ENCODE results near the gene INPP4B. TPM values are rescaled to one million over a fixed set of nuclear protein-coding genes. Genes with fewer than 3 reads are reported as not detected.
A peak's percentile ranks its signal among the peaks of the same experiment; 100 is the strongest.

Gene INPP4B
- total RNA-seq, 1 experiment from 2014 or later: 3.4 TPM

DNA sequence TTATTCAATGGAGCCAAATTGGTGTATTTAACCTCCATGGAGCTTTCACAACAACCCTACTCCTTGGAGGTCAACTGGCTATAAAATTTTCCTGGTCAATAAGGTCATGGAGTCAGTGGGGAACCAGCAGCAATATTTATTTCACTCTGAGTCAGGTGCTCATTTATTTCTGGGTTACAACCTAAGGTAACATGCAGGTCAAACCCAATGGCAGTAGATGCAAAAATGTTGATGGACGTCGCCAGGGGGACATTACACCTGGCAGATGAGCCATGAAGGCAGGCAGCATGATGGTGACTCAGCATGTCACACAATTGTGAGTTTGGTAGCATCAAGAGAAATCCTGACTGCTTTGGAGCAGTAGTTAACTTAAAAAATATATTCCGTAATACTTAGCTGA, 695.6 kb downstream of the INPP4B start:
- H3K36me3 ChIP-seq: no peaks in the 10 kb centered on the region
- no peak overlapping the region for H3K4me3 ChIP-seq
- no peak for DNase-seq (ENCODE audit: low read depth in 1 of 2, low spot score in 2 of 2)
- H3K4me1 ChIP-seq (replicated peaks): no peaks in the 10 kb centered on the region
- H3K27ac ChIP-seq: no peak overlapping the region
- no peaks in the 10 kb centered on the region for H3K27me3 ChIP-seq (replicated peaks)
- no peaks in the 10 kb centered on the region for H3K9me3 ChIP-seq (replicated peaks)

DNA sequence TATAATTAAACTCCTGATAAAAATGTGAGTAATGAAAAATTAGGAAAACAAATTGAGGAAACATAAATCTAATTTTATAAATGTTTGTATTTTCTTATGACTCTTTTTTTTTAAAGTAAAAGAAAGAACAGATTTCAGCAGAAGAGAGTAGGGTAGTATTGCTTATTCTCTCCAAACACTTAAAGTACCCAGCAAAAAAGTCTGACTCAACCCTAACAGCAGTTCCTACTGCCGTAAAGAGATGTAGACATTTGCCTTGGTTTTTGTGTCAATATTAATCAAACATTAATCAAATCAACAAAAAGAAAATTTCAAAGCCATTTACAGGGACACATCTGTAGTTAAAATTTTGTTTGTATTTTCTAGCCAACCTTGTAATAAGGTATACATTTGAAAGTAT, 701.3 kb downstream of the INPP4B start:
- no peaks in the 10 kb centered on the region for H3K36me3 ChIP-seq
- H3K4me1 ChIP-seq (replicated peaks): no peaks in the 10 kb centered on the region
- H3K27ac ChIP-seq: no peak overlapping the region
- no peak overlapping the region for H3K4me3 ChIP-seq
- no peak for DNase-seq (ENCODE audit: low read depth in 1 of 2, low spot score in 2 of 2)
- H3K27me3 ChIP-seq (replicated peaks): no peaks in the 10 kb centered on the region
- no peaks in the 10 kb centered on the region for H3K9me3 ChIP-seq (replicated peaks)

DNA sequence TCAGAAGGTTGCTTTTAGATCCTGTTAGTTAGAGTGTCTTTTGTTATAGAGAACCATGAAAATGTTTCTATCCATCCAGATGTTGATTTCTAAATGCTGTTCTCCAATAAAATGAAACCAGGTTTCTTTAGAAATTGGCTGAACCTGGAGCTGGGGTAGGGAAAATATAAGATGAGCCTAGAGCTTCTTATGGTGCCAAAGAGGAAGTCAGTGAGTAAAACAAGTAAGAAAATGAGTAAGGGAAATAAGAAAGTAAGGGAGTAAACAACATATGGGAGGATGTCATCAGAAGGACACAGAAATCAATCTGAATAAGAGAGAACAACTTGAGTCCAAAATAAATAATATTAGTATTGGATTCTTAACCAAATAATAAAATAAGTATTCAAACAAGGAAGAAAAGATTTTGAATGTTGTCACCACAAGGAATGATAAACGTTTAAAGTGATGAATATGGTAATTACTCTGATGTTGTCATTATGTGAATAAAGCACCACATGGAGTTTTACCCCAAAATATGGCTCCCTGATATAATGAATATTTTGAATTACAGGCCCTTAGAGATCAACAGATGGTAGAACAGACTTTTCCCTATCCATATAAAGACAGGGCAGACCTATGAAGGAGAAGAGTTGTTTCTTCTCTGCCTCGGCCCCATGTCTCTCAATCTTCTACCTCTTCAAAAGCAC, 703.6 kb downstream of the INPP4B start:
- Histone ChIP-seq H3K9me3 (replicated peaks) (no peaks in the 10 kb centered on the region), H3K4me3 (no peak overlapping the region), H3K27ac (no peak overlapping the region), H3K4me1 (replicated peaks) (no peaks in the 10 kb centered on the region), H3K36me3 (no peaks in the 10 kb centered on the region), H3K27me3 (replicated peaks) (no peaks in the 10 kb centered on the region)
- no peak for DNase-seq (ENCODE audit: low read depth in 1 of 2, low spot score in 2 of 2)

DNA sequence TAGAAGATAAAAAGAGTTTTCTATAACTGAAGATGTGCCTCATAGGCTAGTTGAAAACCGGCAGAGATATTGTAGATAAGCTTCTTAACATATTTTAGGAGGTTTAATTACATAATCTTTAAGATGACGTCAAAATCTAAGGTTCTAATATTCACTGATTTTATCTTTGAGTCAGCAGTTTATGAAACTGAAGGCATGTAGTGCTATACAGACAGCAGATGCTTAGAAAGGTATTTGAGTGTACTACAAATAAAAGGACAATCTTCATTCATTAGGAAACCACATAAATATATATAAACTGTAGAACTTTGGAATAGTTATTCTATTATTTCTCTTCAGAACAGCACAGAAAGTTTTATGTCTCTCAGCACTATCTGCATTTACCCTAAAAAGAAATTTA, 704.9 kb downstream of the INPP4B start:
- no peak overlapping the region for H3K27ac ChIP-seq
- H3K27me3 ChIP-seq (replicated peaks): no peaks in the 10 kb centered on the region
- H3K4me3 ChIP-seq: no peak overlapping the region
- no peaks in the 10 kb centered on the region for H3K9me3 ChIP-seq (replicated peaks)
- no peaks in the 10 kb centered on the region for H3K36me3 ChIP-seq
- H3K4me1 ChIP-seq (replicated peaks): no peaks in the 10 kb centered on the region
- no peak for DNase-seq (ENCODE audit: low read depth in 1 of 2, low spot score in 2 of 2)

DNA sequence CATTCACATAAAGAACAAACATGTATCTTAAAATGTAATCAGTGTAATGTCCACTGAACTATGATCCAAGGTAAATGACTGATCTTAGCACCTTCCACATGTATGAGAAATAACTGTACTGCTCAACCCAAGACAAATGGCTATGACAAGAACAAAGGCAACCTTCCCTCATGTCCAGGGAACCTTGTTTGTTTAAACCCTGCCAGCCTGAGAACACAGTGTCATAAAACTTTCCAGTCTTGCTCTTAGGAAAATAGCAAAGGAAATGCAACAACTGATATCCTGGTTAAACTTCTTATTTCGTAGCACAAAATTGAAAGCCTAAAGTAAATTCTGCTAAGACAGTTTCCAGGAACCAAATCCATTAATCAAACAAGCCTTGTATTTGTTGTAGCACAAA, 715.4 kb downstream of the INPP4B start:
- Histone ChIP-seq H3K27ac (no peak overlapping the region), H3K4me1 (replicated peaks) (no peaks in the 10 kb centered on the region), H3K9me3 (replicated peaks) (no peaks in the 10 kb centered on the region), H3K4me3 (no peak overlapping the region), H3K36me3 (no peaks in the 10 kb centered on the region), H3K27me3 (replicated peaks) (no peaks in the 10 kb centered on the region)
- DNase-seq (ENCODE audit: low read depth in 1 of 2, low spot score in 2 of 2): no peak

DNA sequence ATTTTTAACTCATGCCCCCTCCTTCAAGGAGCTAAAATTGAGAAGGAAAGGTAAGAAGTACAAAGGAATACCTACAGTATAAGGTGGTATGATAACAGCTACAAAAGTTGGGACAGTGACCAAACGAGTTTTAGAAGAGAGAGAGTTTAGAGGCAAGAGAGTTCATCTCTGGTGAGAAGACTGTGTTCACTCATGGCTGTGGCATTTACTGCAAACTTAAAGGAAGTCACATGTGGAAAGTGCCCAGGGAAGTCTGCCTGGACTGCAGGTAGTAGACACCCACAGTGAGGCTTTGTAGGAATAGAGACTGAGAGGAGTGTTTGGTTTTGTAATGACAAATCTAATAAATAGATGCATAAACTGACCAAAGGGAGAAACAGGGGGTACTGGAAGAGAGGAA, 716.2 kb downstream of the INPP4B start:
- Histone ChIP-seq H3K9me3 (replicated peaks) (no peaks in the 10 kb centered on the region), H3K36me3 (no peaks in the 10 kb centered on the region), H3K4me1 (replicated peaks) (no peaks in the 10 kb centered on the region), H3K27ac (no peak overlapping the region), H3K4me3 (no peak overlapping the region), H3K27me3 (replicated peaks) (no peaks in the 10 kb centered on the region)
- DNase-seq (ENCODE audit: low read depth in 1 of 2, low spot score in 2 of 2): no peak

DNA sequence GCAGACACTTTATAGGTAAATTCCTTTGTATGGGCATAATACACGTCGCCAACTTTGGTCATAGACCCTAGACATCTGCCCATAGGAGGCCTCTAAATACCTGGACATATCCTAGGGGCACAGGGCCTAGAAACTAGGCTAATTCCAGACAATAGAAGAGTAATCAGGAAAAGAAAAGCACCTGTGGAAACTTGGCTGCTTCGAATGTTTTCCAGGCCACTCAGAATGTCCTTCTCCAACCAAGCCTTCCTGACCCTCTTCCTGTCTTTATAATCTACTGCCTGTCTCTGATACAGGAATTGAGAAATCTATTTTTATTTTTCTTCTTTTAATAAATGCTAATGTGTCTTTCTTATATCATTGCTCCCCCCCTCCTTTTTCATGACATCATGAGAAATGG, 716.6 kb downstream of the INPP4B start:
- Histone ChIP-seq H3K27ac (no peak overlapping the region), H3K4me3 (no peak overlapping the region), H3K4me1 (replicated peaks) (no peaks in the 10 kb centered on the region), H3K36me3 (no peaks in the 10 kb centered on the region), H3K9me3 (replicated peaks) (no peaks in the 10 kb centered on the region), H3K27me3 (replicated peaks) (no peaks in the 10 kb centered on the region)
- DNase-seq (ENCODE audit: low read depth in 1 of 2, low spot score in 2 of 2): no peak

DNA sequence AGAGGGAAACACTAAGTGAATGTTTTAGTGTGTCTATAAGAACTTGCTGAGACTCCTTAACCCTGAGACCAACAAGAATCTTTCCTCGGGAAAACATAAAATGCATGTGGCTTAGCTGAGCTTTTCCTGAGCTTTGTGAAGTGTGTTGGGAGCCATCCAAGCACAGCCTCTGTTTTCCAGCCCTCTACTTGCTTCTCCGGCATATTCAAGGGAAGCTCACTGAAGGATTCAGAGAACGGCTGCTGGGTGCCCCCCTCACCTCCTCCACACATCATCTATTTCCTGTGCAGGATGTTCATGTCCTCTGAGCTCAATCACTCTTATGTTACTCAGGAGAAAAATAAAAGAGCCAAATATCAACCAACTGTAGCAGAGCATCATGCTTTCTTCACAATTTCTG, 717.6 kb downstream of the INPP4B start:
- DNase-seq (ENCODE audit: low read depth in 1 of 2, low spot score in 2 of 2): no peak
- H3K4me1 ChIP-seq (replicated peaks): no peaks in the 10 kb centered on the region
- H3K9me3 ChIP-seq (replicated peaks): no peaks in the 10 kb centered on the region
- H3K27ac ChIP-seq: no peak overlapping the region
- H3K27me3 ChIP-seq (replicated peaks): no peaks in the 10 kb centered on the region
- H3K4me3 ChIP-seq: no peak overlapping the region
- no peaks in the 10 kb centered on the region for H3K36me3 ChIP-seq

DNA sequence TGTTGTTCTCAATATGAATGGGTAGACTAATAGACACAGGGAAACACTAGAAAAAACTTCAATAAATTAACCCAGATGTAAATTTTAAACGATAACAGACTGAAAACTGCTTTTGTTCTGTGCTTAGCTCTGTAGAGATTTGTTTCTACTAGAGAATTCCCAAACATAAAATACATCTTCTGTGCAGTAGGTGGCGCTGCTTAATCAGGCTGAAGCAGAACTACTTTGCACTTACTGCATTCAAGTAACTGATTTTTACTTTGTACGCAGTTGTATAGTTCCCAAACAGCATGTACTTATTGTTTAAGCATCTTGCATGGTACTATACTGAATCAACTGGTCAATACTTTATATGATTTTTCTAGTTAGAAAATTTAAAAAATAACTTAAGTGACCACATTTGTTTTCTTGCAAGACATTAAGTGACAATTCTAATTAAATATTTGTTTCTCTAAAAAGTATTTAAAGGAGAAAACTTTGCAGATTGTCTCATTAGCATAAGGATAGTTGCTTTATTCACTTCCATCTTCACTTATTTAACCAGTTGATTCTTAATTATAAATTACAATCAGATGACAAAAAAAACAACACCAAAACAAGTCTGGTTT, 719.1 kb downstream of the INPP4B start:
- H3K4me1 ChIP-seq (replicated peaks): peaks cover 4% of the 10 kb centered on the region; the same call in 1 of the 2 replicates
- H3K36me3 ChIP-seq: no peaks in the 10 kb centered on the region; the same call in 1 of the 2 replicates
- DNase-seq (ENCODE audit: low read depth in 1 of 2, low spot score in 2 of 2): peak; percentile 28 to 44
- no peaks in the 10 kb centered on the region for H3K9me3 ChIP-seq (replicated peaks)
- H3K27ac ChIP-seq: no peak overlapping the region
- H3K4me3 ChIP-seq: no peak overlapping the region
- no peaks in the 10 kb centered on the region for H3K27me3 ChIP-seq (replicated peaks)

DNA sequence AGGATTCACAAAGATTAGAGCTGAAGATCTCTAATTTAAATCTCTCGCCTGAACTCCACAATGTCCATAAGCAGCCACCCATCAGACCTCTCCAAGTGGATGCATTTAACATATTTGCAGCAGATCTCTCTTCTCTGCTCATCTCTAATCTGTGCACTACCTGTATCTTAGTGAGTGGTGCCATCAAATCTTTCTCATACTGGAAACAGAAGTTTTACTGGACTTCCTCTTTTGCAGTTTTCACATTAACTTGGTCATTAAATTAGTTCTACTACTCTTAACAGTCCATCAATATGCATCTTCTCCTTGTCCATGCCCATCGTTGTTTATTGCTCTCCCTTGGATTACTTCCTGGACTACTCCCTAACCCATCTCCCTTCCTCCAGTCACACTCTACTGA, 721.2 kb downstream of the INPP4B start:
- Histone ChIP-seq H3K9me3 (replicated peaks) (no peaks in the 10 kb centered on the region), H3K4me1 (replicated peaks) (peaks cover 5% of the 10 kb centered on the region; the same call in 1 of the 2 replicates), H3K27ac (no peak overlapping the region), H3K36me3 (no peaks in the 10 kb centered on the region; the same call in 1 of the 2 replicates), H3K4me3 (no peak overlapping the region), H3K27me3 (replicated peaks) (no peaks in the 10 kb centered on the region)
- no peak for DNase-seq (ENCODE audit: low read depth in 1 of 2, low spot score in 2 of 2)

DNA sequence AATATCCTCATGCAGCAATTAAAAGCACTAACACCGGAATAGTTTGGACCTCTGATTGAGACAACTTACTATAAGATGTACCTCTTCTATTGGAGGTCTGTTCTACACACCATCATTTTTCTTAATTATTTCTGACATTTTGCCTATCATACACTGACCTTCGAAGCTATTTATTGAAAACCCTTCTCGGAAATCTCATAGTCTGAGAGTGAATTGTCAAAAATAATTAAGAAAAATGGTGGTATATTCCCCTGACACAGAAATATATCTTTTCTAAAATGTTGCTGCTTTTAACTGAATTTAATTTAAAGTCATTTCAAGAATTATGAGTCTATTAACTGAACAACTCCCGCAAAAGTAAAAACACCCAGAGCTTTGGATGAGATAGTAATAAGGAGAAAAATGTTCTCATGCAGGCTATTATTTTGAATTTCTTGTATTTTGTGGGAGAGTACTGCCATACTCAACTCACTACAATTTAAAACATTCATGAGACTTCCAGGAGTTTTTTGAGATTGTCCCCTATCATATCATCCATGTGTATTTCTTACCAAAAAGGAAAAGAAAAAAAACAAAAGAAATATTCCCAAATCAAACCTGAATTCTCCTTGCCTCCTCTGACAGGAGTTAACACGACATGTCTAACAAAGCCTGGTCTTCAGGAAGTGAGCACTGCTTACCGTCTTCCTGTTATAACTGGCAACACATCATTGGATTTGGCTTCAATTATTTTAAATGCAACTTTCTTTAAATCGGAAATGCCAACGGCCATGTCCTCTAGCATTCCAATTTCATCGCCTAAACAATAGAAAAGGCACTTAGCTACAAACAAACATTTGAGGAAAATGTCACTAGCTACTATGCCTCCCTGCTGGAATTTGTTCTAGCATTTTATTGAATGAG, 724.4 kb downstream of the INPP4B start:
- H3K27me3 ChIP-seq (replicated peaks): no peaks in the 10 kb centered on the region
- no peak overlapping the region for H3K4me3 ChIP-seq
- H3K4me1 ChIP-seq (replicated peaks): peaks cover 5% of the 10 kb centered on the region; the same call in 1 of the 2 replicates
- no peak overlapping the region for H3K27ac ChIP-seq
- no peaks in the 10 kb centered on the region for H3K9me3 ChIP-seq (replicated peaks)
- DNase-seq (ENCODE audit: low read depth in 1 of 2, low spot score in 2 of 2): peak in 1 of 2 experiments; percentile 4
- H3K36me3 ChIP-seq: no peaks in the 10 kb centered on the region; the same call in 1 of the 2 replicates

DNA sequence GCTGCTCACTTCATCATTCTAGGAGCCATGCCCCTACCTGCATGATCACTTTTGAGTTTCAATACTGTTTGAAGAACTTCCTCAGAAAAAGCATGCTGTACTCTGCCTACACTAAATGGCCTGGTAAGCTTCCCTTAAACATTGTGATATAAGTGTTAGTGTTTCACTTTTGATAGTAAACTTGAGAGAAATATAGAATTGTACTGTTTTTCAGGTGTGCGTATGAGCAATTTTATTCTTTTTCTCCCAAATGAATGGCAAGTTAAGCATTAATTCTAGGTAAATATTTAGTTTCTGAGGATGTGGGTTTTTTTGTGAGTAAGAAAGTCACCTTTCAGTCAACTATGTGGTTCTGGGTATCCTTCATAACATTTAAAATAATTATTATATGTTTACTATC, 725.2 kb downstream of the INPP4B start:
- Histone ChIP-seq H3K27ac (no peak overlapping the region), H3K4me3 (no peak overlapping the region), H3K9me3 (replicated peaks) (no peaks in the 10 kb centered on the region), H3K36me3 (no peaks in the 10 kb centered on the region; the same call in 1 of the 2 replicates), H3K4me1 (replicated peaks) (peaks cover 5% of the 10 kb centered on the region; the same call in 1 of the 2 replicates), H3K27me3 (replicated peaks) (no peaks in the 10 kb centered on the region)
- DNase-seq (ENCODE audit: low read depth in 1 of 2, low spot score in 2 of 2): no peak

DNA sequence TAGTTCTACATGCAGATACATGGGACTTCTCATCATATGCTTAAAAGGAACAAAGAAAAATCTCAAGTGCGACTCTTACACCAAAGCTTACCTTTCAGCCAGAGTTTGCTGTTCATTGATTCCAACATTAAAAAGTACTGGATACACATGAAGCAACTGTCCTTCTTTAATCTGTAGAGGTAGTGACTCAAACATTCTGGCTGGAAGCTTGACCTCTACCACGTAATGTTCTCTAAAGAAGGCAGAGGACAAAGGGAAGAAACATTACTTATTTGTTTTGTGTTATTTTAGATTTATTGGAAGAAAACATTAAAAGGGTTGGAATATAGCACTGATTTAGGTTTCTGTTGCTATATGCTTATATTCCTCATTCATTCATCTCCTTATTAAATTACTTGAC, 733.6 kb downstream of the INPP4B start:
- Histone ChIP-seq H3K4me3 (no peak overlapping the region), H3K9me3 (replicated peaks) (no peaks in the 10 kb centered on the region), H3K4me1 (replicated peaks) (no peaks in the 10 kb centered on the region), H3K36me3 (no peaks in the 10 kb centered on the region), H3K27ac (no peak overlapping the region), H3K27me3 (replicated peaks) (no peaks in the 10 kb centered on the region)
- DNase-seq (ENCODE audit: low read depth in 1 of 2, low spot score in 2 of 2): no peak

DNA sequence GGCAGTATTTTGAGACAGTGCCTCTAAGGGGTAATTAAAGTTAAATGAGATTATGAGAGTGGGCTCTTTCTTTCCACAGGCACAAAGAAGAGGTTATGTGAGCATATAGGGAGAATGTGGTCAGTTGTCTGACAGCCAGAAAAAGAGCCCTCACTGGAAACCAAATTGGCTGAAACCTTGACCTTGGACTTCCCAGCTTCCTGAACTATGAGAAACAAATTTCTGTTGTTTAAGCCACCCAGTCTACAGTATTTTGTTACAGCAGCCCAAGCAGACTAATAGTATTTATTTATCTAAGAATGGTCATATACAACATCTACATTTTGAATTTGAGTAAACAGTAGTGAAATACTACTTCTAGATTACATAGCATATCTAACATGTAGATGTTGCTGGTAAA, 736.0 kb downstream of the INPP4B start:
- no peak for DNase-seq (ENCODE audit: low read depth in 1 of 2, low spot score in 2 of 2)
- H3K36me3 ChIP-seq: no peaks in the 10 kb centered on the region
- H3K4me1 ChIP-seq (replicated peaks): no peaks in the 10 kb centered on the region
- no peak overlapping the region for H3K27ac ChIP-seq
- no peaks in the 10 kb centered on the region for H3K9me3 ChIP-seq (replicated peaks)
- H3K4me3 ChIP-seq: no peak overlapping the region
- no peaks in the 10 kb centered on the region for H3K27me3 ChIP-seq (replicated peaks)

Measured in SJSA1 (cell line).